HEK293 (cell line): ENCODE data around the gene ZBED1.

Experiments used
- CTCF ChIP-seq: fragments of 450-650 bp; formaldehyde crosslinking; IDR thresholded peaks from 2 replicates; pipeline ENCODE4 v1.5.1; 2016; ENCODE audit warnings: missing biosample characterization, missing genetic modification characterization
- REST ChIP-seq: fragments of 450-650 bp; formaldehyde crosslinking; IDR thresholded peaks from 2 replicates; pipeline ENCODE4 v1.5.1; 2016; ENCODE audit warnings: missing biosample characterization, missing genetic modification characterization

DNA sequence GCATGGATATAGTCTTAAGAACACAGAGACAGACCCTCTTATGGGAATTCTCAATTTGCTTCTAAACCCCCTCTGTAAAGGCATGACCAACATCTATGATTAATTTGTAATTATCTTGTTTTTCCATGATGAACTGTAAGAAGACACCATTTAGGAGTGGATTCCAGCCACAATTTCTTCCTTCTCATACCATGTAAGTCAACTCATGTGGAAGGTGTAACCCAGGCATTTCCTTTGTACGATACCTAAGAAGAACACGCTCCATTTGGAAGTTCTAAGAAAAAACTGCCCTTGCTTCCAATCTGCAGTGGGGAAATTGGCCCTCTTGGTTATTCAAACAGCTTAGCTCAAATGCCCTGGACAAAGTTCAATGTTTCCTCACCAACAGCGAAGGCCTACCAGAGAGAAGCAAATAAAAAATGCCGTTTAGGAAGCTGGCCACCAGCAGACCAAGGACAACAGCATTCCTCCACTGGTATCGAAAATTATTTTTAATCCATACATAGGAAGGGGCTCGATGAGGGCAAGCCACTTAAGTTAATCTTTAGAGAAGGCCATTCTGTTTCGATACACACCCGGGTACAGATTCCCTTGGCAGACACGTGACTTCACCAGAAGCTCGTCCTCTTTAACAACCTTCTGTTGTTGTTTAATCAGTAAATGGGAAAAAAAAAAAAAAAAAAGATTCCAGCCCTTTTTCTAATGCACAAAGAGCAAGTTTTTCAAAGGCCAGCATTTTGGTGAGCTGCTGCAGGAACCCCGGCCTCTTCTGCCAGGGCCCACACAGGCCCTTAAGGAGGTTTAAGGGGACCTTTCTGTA, 2.6 kb downstream of the ZBED1 start:
- TF ChIP-seq CTCF (no peak), REST (tag by site-specific recombination) (no peak)
